Mononuclear cell (primary cell): ENCODE results near the gene SNN. TPM values are rescaled to one million over a fixed set of nuclear protein-coding genes. Genes with fewer than 3 reads are reported as not detected.

Experiments
- H3K27me3 ChIP-seq: 2 replicates; pipeline ENCODE4 v1.6.0; 2011; ENCODE audit warnings: low read length, control low read depth; ENCODE audit not compliant: insufficient read depth
- H3K4me1 ChIP-seq: 2 replicates; pipeline ENCODE4 v1.5.1; 2011; ENCODE audit warnings: mild to moderate bottlenecking, low read length, control low read depth; ENCODE audit not compliant: insufficient read depth
- H3K4me3 ChIP-seq: 2 replicates; pipeline ENCODE4 v1.5.1; 2011; ENCODE audit warnings: mild to moderate bottlenecking, low read length, moderate library complexity
- H3K9me3 ChIP-seq: 2 replicates; pipeline ENCODE4 v1.5.1; 2011; ENCODE audit warnings: low read depth, mild to moderate bottlenecking, control low read depth, low read length
- total RNA-seq: library from RNA; depleted of rRNA; stranded (reverse); fragments of >200 nt; gene quantifications from one replicate; pipeline ENCODE4 v1.2.3, GENCODE V29; 2012

The SNN gene
- total RNA-seq, 1 donor: 115 TPM

- Histone ChIP-seq H3K4me1 (peaks cover 4% of the 10 kb centered on the region), H3K9me3 (no peaks in the 10 kb centered on the region), H3K4me3 (no peak overlapping the region), H3K27me3 (no peaks in the 10 kb centered on the region)
Observed at GRCh38 chr16:11711662-11712061, 43.4 kb downstream of the SNN start.

GRCh38 chr16:11712122-11712521 is 43.9 kb downstream of the SNN start:
- H3K9me3 ChIP-seq: no peaks in the 10 kb centered on the region
- no peaks in the 10 kb centered on the region for H3K27me3 ChIP-seq
- H3K4me1 ChIP-seq: peaks cover 4% of the 10 kb centered on the region
- H3K4me3 ChIP-seq: no peak overlapping the region

- Histone ChIP-seq H3K4me1 (peaks cover 4% of the 10 kb centered on the region), H3K4me3 (no peak overlapping the region), H3K27me3 (no peaks in the 10 kb centered on the region), H3K9me3 (no peaks in the 10 kb centered on the region)
Observed at GRCh38 chr16:11715246-11715947, 47.1 kb downstream of the SNN start.

- H3K4me3 ChIP-seq: no peak overlapping the region
Observed at GRCh38 chr16:11716336-11716735, 48.1 kb downstream of the SNN start.

GRCh38 chr16:11717811-11718210 is 49.6 kb downstream of the SNN start:
- peaks cover 4% of the 10 kb centered on the region for H3K4me1 ChIP-seq
- H3K4me3 ChIP-seq: no peak overlapping the region
- H3K27me3 ChIP-seq: no peaks in the 10 kb centered on the region
- no peaks in the 10 kb centered on the region for H3K9me3 ChIP-seq

More at GRCh38 chr16:11716336-11716735, 48.1 kb downstream of the SNN start:
- no peaks in the 10 kb centered on the region for H3K9me3 ChIP-seq
- H3K4me1 ChIP-seq: peaks cover 4% of the 10 kb centered on the region
- H3K27me3 ChIP-seq: no peaks in the 10 kb centered on the region

- Histone ChIP-seq H3K4me3 (no peak overlapping the region), H3K4me1 (peaks cover under 1% of the 10 kb centered on the region), H3K9me3 (no peaks in the 10 kb centered on the region), H3K27me3 (no peaks in the 10 kb centered on the region)
Observed at GRCh38 chr16:11719171-11719570, 50.9 kb downstream of the SNN start.

- no peaks in the 10 kb centered on the region for H3K4me1 ChIP-seq
Observed at GRCh38 chr16:11719762-11720161, 51.5 kb downstream of the SNN start.

GRCh38 chr16:11721781-11722467 is 53.7 kb downstream of the SNN start:
- H3K4me3 ChIP-seq: no peak overlapping the region
- no peaks in the 10 kb centered on the region for H3K4me1 ChIP-seq
- no peaks in the 10 kb centered on the region for H3K9me3 ChIP-seq
- no peaks in the 10 kb centered on the region for H3K27me3 ChIP-seq

More at GRCh38 chr16:11719762-11720161, 51.5 kb downstream of the SNN start:
- no peak overlapping the region for H3K4me3 ChIP-seq
- no peaks in the 10 kb centered on the region for H3K9me3 ChIP-seq
- H3K27me3 ChIP-seq: no peaks in the 10 kb centered on the region

GRCh38 chr16:11722468-11722808 is 54.2 kb downstream of the SNN start:
- H3K27me3 ChIP-seq: no peaks in the 10 kb centered on the region
- no peak overlapping the region for H3K4me3 ChIP-seq
- no peaks in the 10 kb centered on the region for H3K4me1 ChIP-seq
- H3K9me3 ChIP-seq: no peaks in the 10 kb centered on the region

GRCh38 chr16:11725457-11725856 is 57.2 kb downstream of the SNN start:
- H3K9me3 ChIP-seq: no peaks in the 10 kb centered on the region
- H3K4me3 ChIP-seq: no peak overlapping the region
- H3K27me3 ChIP-seq: no peaks in the 10 kb centered on the region
- H3K4me1 ChIP-seq: peaks cover 21% of the 10 kb centered on the region

GRCh38 chr16:11726008-11726407 is 57.8 kb downstream of the SNN start:
- Histone ChIP-seq H3K9me3 (no peaks in the 10 kb centered on the region), H3K27me3 (no peaks in the 10 kb centered on the region)

GRCh38 chr16:11727796-11728543 is 59.7 kb downstream of the SNN start:
- Histone ChIP-seq H3K9me3 (no peaks in the 10 kb centered on the region), H3K4me3 (no peak overlapping the region), H3K27me3 (no peaks in the 10 kb centered on the region), H3K4me1 (peaks cover 24% of the 10 kb centered on the region)

More at GRCh38 chr16:11726008-11726407, 57.8 kb downstream of the SNN start:
- Histone ChIP-seq H3K4me3 (no peak overlapping the region), H3K4me1 (peaks cover 24% of the 10 kb centered on the region)
